Stimulated activated CD4-positive, alpha-beta T cell treated with anti-CD3 and anti-CD28 coated beads, Interleukin-4, amount 100 ng/mL, for 24 hours (primary cell): Measurements from ENCODE around the gene PRR5L.
"Not testable (repeated sequence)": the region's sequence is repeated elsewhere in the genome, so short reads cannot be mapped to it uniquely, and the experiment has no call there.

Experiments used
- DNase-seq: peaks from one replicate; pipeline ENCODE4 v3.0.0-alpha.2; 2020

Gene PRR5L

DNA sequence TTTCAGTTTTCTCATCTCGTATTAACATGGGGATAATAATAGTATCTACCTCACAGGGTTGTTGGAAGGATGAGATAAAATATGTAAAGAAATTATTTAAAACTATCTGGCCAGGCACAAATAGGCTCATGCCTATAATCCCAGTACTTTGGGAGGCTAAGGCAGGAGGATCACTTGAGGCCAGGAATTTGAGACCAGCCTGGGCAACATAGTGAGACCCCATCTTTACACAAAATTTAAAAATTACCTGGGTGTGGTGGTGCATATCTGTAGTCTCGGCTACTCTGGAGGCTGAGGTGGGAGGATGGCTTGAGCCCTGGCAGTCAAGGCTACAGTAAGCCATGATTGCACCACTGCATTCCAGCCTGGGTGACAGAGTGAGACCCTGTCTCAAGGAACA, 215.0 kb downstream of the PRR5L start:
- not testable (repeated sequence) for DNase-seq

- DNase-seq: no peak
Measured at GRCh38 chr11:36512016-36512415, 215.9 kb downstream of the PRR5L start.

DNA sequence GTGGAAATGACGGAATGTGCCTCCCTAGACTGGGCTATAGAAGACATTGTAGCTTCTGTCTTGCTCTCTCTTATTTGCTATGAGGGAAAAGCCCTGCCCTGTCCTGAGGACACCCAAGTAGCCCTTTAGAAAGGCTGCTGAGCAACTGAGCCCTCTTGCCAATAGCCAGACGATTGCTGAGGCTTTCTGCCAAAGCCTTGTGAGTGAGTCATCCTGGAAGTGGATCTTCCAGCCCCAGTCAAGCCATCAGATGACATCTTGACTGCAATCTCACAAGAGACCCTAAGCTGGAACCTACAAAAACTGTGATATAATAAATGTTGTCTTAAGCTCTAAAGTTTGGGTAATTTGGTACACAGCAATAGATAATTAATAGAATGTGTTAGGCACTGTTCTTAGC, 217.9 kb downstream of the PRR5L start:
- DNase-seq: no peak
